Neural progenitor cell (in vitro differentiated cells): Measurements from ENCODE around the gene RGS10. TPM values are rescaled to one million over a fixed set of nuclear protein-coding genes. Genes with fewer than 3 reads are reported as not detected.
"Not testable (repeated sequence)": the region's sequence is repeated elsewhere in the genome, so short reads cannot be mapped to it uniquely, and the experiment has no call there.

Experiments
- DNase-seq: peaks from one replicate; pipeline ENCODE4 v3.0.0-alpha.2; 2016; ENCODE audit warnings: low spot score
- H2AFZ ChIP-seq: fragments of 200-600 bp; sonication (generic); replicated peaks from 2 replicates; pipeline ENCODE4 v1.6.1; 2016; ENCODE audit warnings: antibody characterized with exemption
- H3F3A ChIP-seq: fragments of 200-600 bp; sonication (generic); 2 replicates; pipeline ENCODE4 v1.6.1; 2016; ENCODE audit warnings: antibody characterized with exemption, low read depth
- H3K27ac ChIP-seq: fragments of 200-600 bp; sonication (generic); 2 replicates; pipeline ENCODE4 v1.5.1; 2016; ENCODE audit warnings: mild to moderate bottlenecking
- H3K27me3 ChIP-seq: fragments of 200-600 bp; sonication (generic); 2 replicates; pipeline ENCODE4 v1.6.1; 2016; ENCODE audit warnings: mild to moderate bottlenecking, moderate library complexity
- H3K36me3 ChIP-seq: fragments of 200-600 bp; sonication (generic); 2 replicates; pipeline ENCODE4 v1.5.1; 2016
- H3K4me1 ChIP-seq: fragments of 200-600 bp; sonication (generic); 2 replicates; pipeline ENCODE4 v1.6.1; 2016; ENCODE audit warnings: mixed run types
- H3K4me2 ChIP-seq: fragments of 200-600 bp; sonication (generic); 2 replicates; pipeline ENCODE4 v1.6.1; 2016
- H3K4me3 ChIP-seq: fragments of 200-600 bp; sonication (generic); 2 replicates; pipeline ENCODE4 v1.5.1; 2016
- H3K79me2 ChIP-seq: fragments of 200-600 bp; sonication (generic); 2 replicates; pipeline ENCODE4 v1.6.1; 2016; ENCODE audit warnings: low read depth
- H3K9ac ChIP-seq: fragments of 200-600 bp; sonication (generic); 2 replicates; pipeline ENCODE4 v1.6.1; 2016
- H3K9me3 ChIP-seq: fragments of 200-600 bp; sonication (generic); 2 replicates; pipeline ENCODE4 v1.5.1; 2016; ENCODE audit warnings: low read depth
- H4K20me1 ChIP-seq: fragments of 200-600 bp; sonication (generic); 2 replicates; pipeline ENCODE4 v1.6.1; 2016; ENCODE audit warnings: low read depth
- H3K27ac Mint-ChIP-seq: 3 replicates; pipeline ENCODE4 v1.8.0; 2021; ENCODE audit warnings: mixed read lengths
- H3K27me3 Mint-ChIP-seq: 2 replicates; pipeline ENCODE4 v1.8.0; 2022; ENCODE audit warnings: low read depth, mild to moderate bottlenecking, inconsistent platforms, moderate library complexity, mixed read lengths; ENCODE audit not compliant: insufficient read depth
- H3K36me3 Mint-ChIP-seq: 3 replicates; pipeline ENCODE4 v1.8.0; 2021; ENCODE audit warnings: mixed read lengths
- H3K4me1 Mint-ChIP-seq: 3 replicates; pipeline ENCODE4 v1.8.0; 2021; ENCODE audit warnings: mixed read lengths
- H3K4me3 Mint-ChIP-seq: 3 replicates; pipeline ENCODE4 v1.8.0; 2021; ENCODE audit warnings: mild to moderate bottlenecking, moderate library complexity, mixed read lengths
- H3K9me3 Mint-ChIP-seq: 3 replicates; pipeline ENCODE4 v1.8.0; 2020; ENCODE audit warnings: mixed read lengths
- CTCF ChIP-seq: fragments of 200-600 bp; sonication (generic); IDR thresholded peaks from 2 replicates; pipeline ENCODE4 v1.5.1; 2017; ENCODE audit warnings: antibody characterized with exemption, mild to moderate bottlenecking
- EZH2 ChIP-seq: fragments of 200-600 bp; sonication (generic); IDR thresholded peaks from 2 replicates; pipeline ENCODE4 v1.6.1; 2017; ENCODE audit warnings: antibody characterized with exemption, mild to moderate bottlenecking, moderate library complexity
- EZH2phosphoT487 ChIP-seq: fragments of 200-600 bp; sonication (generic); IDR thresholded peaks from 2 replicates; pipeline ENCODE4 v1.6.1; 2017; ENCODE audit warnings: antibody characterized with exemption
- total RNA-seq: library from RNA; depleted of rRNA; stranded (reverse); fragments of >200 nt; gene quantifications from 2 replicates; pipeline ENCODE4 v1.2.3, GENCODE V29; 2015; ENCODE audit warnings: low replicate concordance

The RGS10 gene
- total RNA-seq, 1 donor from 2014 or later, result 12.0 TPM

- peaks cover 4% of the 10 kb centered on the region for H3K4me1 Mint-ChIP-seq
- Histone ChIP-seq H3K27me3 (no peaks in the 10 kb centered on the region), H3K36me3 (no peaks in the 10 kb centered on the region), H2AFZ (no peak overlapping the region), H3K4me1 (no peaks in the 10 kb centered on the region), H4K20me1 (no peaks in the 10 kb centered on the region), H3K79me2 (no peaks in the 10 kb centered on the region), H3K9me3 (no peaks in the 10 kb centered on the region), H3K27ac (no peak overlapping the region), H3K4me3 (no peak overlapping the region), H3K9ac (no peak overlapping the region), H3K4me2 (no peak overlapping the region), H3F3A (no peaks in the 10 kb centered on the region)
- no peak for DNase-seq
- TF ChIP-seq EZH2, result no peak
- TF ChIP-seq CTCF, result no peak
- H3K4me3 Mint-ChIP-seq, result no peak overlapping the region
- no peak overlapping the region for H3K27ac Mint-ChIP-seq
- H3K36me3 Mint-ChIP-seq, result no peaks in the 10 kb centered on the region
- peaks cover 8% of the 10 kb centered on the region for H3K27me3 Mint-ChIP-seq
- no peaks in the 10 kb centered on the region for H3K9me3 Mint-ChIP-seq
Measured at GRCh38 chr10:119531067-119531466, 11.5 kb downstream of the RGS10 start.

DNA sequence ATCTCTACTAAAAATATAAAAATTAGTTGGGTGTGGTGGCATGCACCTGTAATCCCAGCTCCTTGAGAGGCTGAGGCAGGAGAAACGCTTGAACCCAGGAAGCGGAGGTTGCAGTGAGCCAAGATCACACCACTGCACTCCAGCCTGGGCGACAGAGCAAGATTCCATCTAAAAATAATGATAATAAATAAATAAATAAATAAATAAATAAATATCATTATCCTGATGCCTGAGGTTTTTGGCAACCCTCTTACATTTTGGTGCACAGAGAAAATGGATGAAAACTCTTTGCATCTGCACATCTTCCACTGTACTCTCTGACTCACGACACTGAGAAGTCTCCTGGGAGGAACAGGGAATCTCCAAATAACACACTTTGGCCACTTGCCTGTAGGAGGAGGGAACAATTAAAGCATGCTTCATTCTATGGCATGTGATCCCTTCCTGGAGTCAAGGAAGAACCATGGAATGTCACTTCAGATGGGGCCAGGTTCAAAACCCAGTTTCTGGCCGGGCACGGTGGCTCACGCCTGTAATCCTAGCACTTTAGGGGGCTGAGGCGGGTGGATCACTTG lies 13.8 kb downstream of the RGS10 start:
- not testable (repeated sequence) for H3K36me3 ChIP-seq, H3K27me3 ChIP-seq, H3F3A ChIP-seq, H3K79me2 ChIP-seq, H4K20me1 ChIP-seq, DNase-seq, H2AFZ ChIP-seq, H3K4me2 ChIP-seq, H3K27ac ChIP-seq, H3K9me3 ChIP-seq, H3K27ac Mint-ChIP-seq, H3K4me3 ChIP-seq, H3K4me1 Mint-ChIP-seq, H3K9me3 Mint-ChIP-seq, H3K36me3 Mint-ChIP-seq, H3K4me1 ChIP-seq, H3K9ac ChIP-seq, H3K4me3 Mint-ChIP-seq
- peaks cover 11% of the 10 kb centered on the region for H3K27me3 Mint-ChIP-seq

DNA sequence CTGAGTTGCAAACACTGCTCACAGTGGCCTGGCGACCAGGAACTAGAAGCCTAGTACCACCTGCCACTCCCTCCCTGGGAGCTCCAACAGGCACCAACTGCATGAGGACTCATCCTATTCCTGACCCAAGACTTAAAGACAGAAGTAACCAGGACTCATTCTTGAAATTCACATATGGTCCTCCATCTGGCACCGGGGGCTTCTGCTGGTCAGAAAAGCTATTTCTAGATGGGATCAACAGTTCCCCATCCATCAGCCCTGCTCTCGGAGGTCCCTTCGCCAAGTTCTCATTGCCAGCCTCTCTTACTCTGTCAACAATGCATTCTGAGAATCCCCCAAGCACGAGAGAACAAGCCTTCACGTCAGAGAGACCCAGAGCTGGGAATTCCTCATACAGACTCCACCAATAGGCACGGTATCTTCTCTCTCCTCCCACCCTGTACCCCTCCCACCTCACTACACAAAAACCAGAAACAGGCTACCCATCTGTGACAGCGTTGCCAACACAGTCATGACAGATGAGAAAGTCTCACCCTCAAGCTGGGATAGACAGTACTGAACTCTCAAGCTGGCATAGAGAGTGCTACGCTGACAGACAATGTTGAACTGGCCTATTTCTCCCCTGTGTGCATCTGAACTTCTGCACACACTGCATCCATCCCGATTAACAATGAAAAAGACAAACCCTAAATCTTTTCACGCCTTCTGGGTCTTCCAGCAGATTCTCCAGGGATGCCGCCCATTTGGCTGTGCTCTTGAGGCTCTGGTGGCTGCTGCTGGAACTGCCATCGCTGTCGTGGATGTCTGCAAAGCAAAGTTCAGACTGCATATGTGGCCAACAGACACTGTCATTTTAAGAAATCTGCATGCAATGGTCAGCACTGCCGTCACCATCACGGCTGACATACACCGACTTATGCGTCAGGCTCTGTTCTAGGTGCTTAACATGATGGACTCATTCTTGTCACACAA lies 15.6 kb downstream of the RGS10 start:
- Histone ChIP-seq H3K9me3 (no peaks in the 10 kb centered on the region), H2AFZ (no peak overlapping the region), H3K79me2 (no peaks in the 10 kb centered on the region), H3K9ac (no peak overlapping the region), H3K4me2 (no peak overlapping the region), H3K36me3 (no peaks in the 10 kb centered on the region), H3K27me3 (no peaks in the 10 kb centered on the region), H3K4me1 (no peaks in the 10 kb centered on the region), H3K4me3 (no peak overlapping the region), H4K20me1 (no peaks in the 10 kb centered on the region), H3K27ac (no peak overlapping the region), H3F3A (no peaks in the 10 kb centered on the region)
- no peaks in the 10 kb centered on the region for H3K9me3 Mint-ChIP-seq
- DNase-seq, result no peak
- peaks cover 12% of the 10 kb centered on the region for H3K27me3 Mint-ChIP-seq
- no peak overlapping the region for H3K4me3 Mint-ChIP-seq
- no peaks in the 10 kb centered on the region for H3K36me3 Mint-ChIP-seq
- TF ChIP-seq EZH2 (no peak), CTCF (peak; percentile 39), EZH2phosphoT487 (no peak)
- H3K4me1 Mint-ChIP-seq, result peaks cover 5% of the 10 kb centered on the region
- H3K27ac Mint-ChIP-seq, result peak overlapping the region; percentile 46

DNA sequence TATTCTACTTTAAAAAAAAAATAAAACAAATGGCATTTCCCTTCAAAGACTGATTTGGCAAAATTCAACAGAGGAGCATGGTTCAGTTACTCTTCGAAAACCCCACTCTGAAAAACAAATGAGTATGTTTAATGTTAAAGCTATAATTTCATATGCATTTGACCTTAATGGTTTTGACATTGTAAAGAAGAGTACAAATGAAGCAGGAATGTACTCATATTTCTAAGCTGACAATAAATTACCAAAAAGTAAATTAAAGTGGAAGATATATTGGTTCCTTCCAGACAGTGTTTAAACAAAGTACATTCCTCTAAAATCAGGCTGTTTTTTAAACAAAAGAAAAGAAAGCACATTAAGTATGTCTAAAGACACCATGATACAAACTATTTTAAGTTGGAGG lies 16.4 kb downstream of the RGS10 start:
- H3K36me3 Mint-ChIP-seq, result no peaks in the 10 kb centered on the region
- H3K9me3 Mint-ChIP-seq, result no peaks in the 10 kb centered on the region
- no peak for DNase-seq
- Histone ChIP-seq H3K36me3 (no peaks in the 10 kb centered on the region), H2AFZ (no peak overlapping the region), H3K27ac (no peak overlapping the region), H3K79me2 (no peaks in the 10 kb centered on the region), H4K20me1 (no peaks in the 10 kb centered on the region), H3F3A (no peaks in the 10 kb centered on the region), H3K4me2 (no peak overlapping the region), H3K27me3 (no peaks in the 10 kb centered on the region), H3K9me3 (no peaks in the 10 kb centered on the region), H3K9ac (no peak overlapping the region), H3K4me3 (no peak overlapping the region), H3K4me1 (no peaks in the 10 kb centered on the region)
- H3K27me3 Mint-ChIP-seq, result peaks cover 17% of the 10 kb centered on the region
- no peak for TF ChIP-seq EZH2phosphoT487
- TF ChIP-seq EZH2, result no peak
- no peak for TF ChIP-seq CTCF
- no peak overlapping the region for H3K27ac Mint-ChIP-seq
- no peak overlapping the region for H3K4me3 Mint-ChIP-seq
- peaks cover 6% of the 10 kb centered on the region for H3K4me1 Mint-ChIP-seq
